ENCODE results near the gene BANP.
"Not testable (repeated sequence)": the region's sequence is repeated elsewhere in the genome, so short reads cannot be mapped to it uniquely, and the experiment has no call there.

- not testable (repeated sequence) for TF ChIP-seq POLR2AphosphoS5 (IDR thresholded peaks at IDR 0.05; ENCODE audit: low read depth, low read length); CTCF (IDR thresholded peaks at IDR 0.05); SIN3A (IDR thresholded peaks at IDR 0.05; ENCODE audit: borderline replicate concordance, insufficient read depth, low read depth, low read length)
- TF ChIP-seq, protein P1, sequence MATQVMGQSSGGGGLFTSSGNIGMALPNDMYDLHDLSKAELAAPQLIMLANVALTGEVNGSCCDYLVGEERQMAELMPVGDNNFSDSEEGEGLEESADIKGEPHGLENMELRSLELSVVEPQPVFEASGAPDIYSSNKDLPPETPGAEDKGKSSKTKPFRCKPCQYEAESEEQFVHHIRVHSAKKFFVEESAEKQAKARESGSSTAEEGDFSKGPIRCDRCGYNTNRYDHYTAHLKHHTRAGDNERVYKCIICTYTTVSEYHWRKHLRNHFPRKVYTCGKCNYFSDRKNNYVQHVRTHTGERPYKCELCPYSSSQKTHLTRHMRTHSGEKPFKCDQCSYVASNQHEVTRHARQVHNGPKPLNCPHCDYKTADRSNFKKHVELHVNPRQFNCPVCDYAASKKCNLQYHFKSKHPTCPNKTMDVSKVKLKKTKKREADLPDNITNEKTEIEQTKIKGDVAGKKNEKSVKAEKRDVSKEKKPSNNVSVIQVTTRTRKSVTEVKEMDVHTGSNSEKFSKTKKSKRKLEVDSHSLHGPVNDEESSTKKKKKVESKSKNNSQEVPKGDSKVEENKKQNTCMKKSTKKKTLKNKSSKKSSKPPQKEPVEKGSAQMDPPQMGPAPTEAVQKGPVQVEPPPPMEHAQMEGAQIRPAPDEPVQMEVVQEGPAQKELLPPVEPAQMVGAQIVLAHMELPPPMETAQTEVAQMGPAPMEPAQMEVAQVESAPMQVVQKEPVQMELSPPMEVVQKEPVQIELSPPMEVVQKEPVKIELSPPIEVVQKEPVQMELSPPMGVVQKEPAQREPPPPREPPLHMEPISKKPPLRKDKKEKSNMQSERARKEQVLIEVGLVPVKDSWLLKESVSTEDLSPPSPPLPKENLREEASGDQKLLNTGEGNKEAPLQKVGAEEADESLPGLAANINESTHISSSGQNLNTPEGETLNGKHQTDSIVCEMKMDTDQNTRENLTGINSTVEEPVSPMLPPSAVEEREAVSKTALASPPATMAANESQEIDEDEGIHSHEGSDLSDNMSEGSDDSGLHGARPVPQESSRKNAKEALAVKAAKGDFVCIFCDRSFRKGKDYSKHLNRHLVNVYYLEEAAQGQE (IDR thresholded peaks at IDR 0.05; ENCODE audit: insufficient read depth in 1 of 2, low read depth in 2 of 2, low read length in 1 of 2), result not testable (repeated sequence)
Measured at GRCh38 chr16:88037876-88038525, 86.8 kb downstream of the BANP start.
